HEK293 (cell line): Measurements from ENCODE around the gene SMIM44.

Experiments
- CTCF ChIA-PET: fragments of 350-600 bp; formaldehyde crosslinking; extraction: SDS; loops from one replicate; lab custom pipeline; 2021; ENCODE audit warnings: antibody characterized with exemption; lab: Yijun Ruan, JAX
- POLR2A ChIA-PET: fragments of 300-600 bp; formaldehyde crosslinking; extraction: SDS; loops from one replicate; lab custom pipeline; 2020; ENCODE audit warnings: antibody characterized with exemption, inconsistent platforms; lab: Yijun Ruan, JAX
- H3K27ac ChIP-seq: fragments of 200-500 bp; sonication (Bioruptor generic); 2 replicates; pipeline ENCODE4 v1.5.1; 2014; ENCODE audit warnings: low read depth, low read length, control low read depth, inconsistent platforms; ENCODE audit errors: extremely low read depth
- H3K36me3 ChIP-seq, 2 experiments: fragments of 200-500 bp in 1 of 2; sonication (Bioruptor generic) in 1 of 2; 1 replicate in 1 of 2; 2 replicates in 1 of 2; pipeline ENCODE4 v1.5.1; 2014 to 2017; ENCODE audit warnings: inconsistent platforms in 2 of 2, low read length in 2 of 2; ENCODE audit not compliant: control insufficient read depth in 2 of 2, insufficient read depth in 1 of 2
- H3K4me1 ChIP-seq: fragments of 200-500 bp; sonication (Bioruptor generic); 2 replicates; pipeline ENCODE4 v1.5.1; 2014; ENCODE audit warnings: mild to moderate bottlenecking, low read length, inconsistent platforms; ENCODE audit not compliant: control insufficient read depth, insufficient read depth
- H3K4me3 ChIP-seq: 2 replicates; pipeline ENCODE4 v1.5.1; 2011; ENCODE audit warnings: low read depth, mild to moderate bottlenecking, control low read depth, low read length, moderate library complexity
- H3K9me3 ChIP-seq: fragments of 200-500 bp; sonication (Bioruptor generic); 2 replicates; pipeline ENCODE4 v1.5.1; 2014; ENCODE audit warnings: low read depth, low read length, inconsistent platforms; ENCODE audit not compliant: control insufficient read depth, insufficient read depth
- GLIS1 ChIP-seq: fragments of 450-650 bp; formaldehyde crosslinking; IDR thresholded peaks from 2 replicates; pipeline ENCODE4 v1.5.1; 2016; ENCODE audit warnings: missing biosample characterization, missing genetic modification characterization
- GLIS2 ChIP-seq: fragments of 450-650 bp; formaldehyde crosslinking; IDR thresholded peaks from 2 replicates; pipeline ENCODE4 v1.5.1; 2016; ENCODE audit warnings: missing biosample characterization, missing genetic modification characterization
- KLF10 ChIP-seq: fragments of 450-650 bp; IDR thresholded peaks from 2 replicates; pipeline ENCODE4 v1.5.1; 2018; ENCODE audit warnings: missing biosample characterization, mild to moderate bottlenecking, missing genetic modification characterization
- KLF8 ChIP-seq: fragments of 450-650 bp; formaldehyde crosslinking; IDR thresholded peaks from 2 replicates; pipeline ENCODE4 v1.5.1; 2016; ENCODE audit warnings: missing biosample characterization, missing genetic modification characterization
- KLF9 ChIP-seq: fragments of 450-650 bp; formaldehyde crosslinking; IDR thresholded peaks from 2 replicates; pipeline ENCODE4 v1.5.1; 2016; ENCODE audit warnings: missing biosample characterization, missing genetic modification characterization, low read depth
- SCRT1 ChIP-seq: fragments of 450-650 bp; formaldehyde crosslinking; IDR thresholded peaks from 2 replicates; pipeline ENCODE4 v1.5.1; 2016; ENCODE audit warnings: missing biosample characterization, missing genetic modification characterization, borderline replicate concordance
- SCRT2 ChIP-seq: fragments of 450-650 bp; formaldehyde crosslinking; IDR thresholded peaks from 2 replicates; pipeline ENCODE4 v1.5.1; 2016; ENCODE audit warnings: missing biosample characterization, missing genetic modification characterization
- SP2 ChIP-seq: fragments of 450-650 bp; formaldehyde crosslinking; IDR thresholded peaks from 2 replicates; pipeline ENCODE4 v1.5.1; 2016; ENCODE audit warnings: missing biosample characterization, missing genetic modification characterization
- SP3 ChIP-seq: fragments of 450-650 bp; formaldehyde crosslinking; IDR thresholded peaks from 2 replicates; pipeline ENCODE4 v1.5.1; 2016; ENCODE audit warnings: missing biosample characterization, missing genetic modification characterization
- YY1 ChIP-seq: fragments of 450-650 bp; formaldehyde crosslinking; IDR thresholded peaks from 2 replicates; pipeline ENCODE4 v1.5.1; 2018; ENCODE audit warnings: missing biosample characterization, missing genetic modification characterization
- YY2 ChIP-seq: fragments of 450-650 bp; formaldehyde crosslinking; IDR thresholded peaks from 2 replicates; pipeline ENCODE4 v1.5.1; 2016; ENCODE audit warnings: missing biosample characterization, missing genetic modification characterization
- ZBTB21 ChIP-seq: fragments of 450-650 bp; formaldehyde crosslinking; IDR thresholded peaks from 2 replicates; pipeline ENCODE4 v1.5.1; 2017; ENCODE audit warnings: missing biosample characterization, missing genetic modification characterization
- ZBTB7A ChIP-seq: fragments of 450-650 bp; formaldehyde crosslinking; IDR thresholded peaks from 2 replicates; pipeline ENCODE4 v1.5.1; 2016; ENCODE audit warnings: low read depth, missing biosample characterization, missing genetic modification characterization
- ZFHX2 ChIP-seq: fragments of 450-650 bp; formaldehyde crosslinking; conservative IDR thresholded peaks from 2 replicates; pipeline ENCODE4 v1.5.1; 2016; ENCODE audit warnings: missing biosample characterization, missing genetic modification characterization
- ZIC2 ChIP-seq: fragments of 450-650 bp; formaldehyde crosslinking; IDR thresholded peaks from 2 replicates; pipeline ENCODE4 v1.5.1; 2016; ENCODE audit warnings: missing biosample characterization, missing genetic modification characterization
- ZNF112 ChIP-seq: fragments of 450-650 bp; formaldehyde crosslinking; IDR thresholded peaks from 2 replicates; pipeline ENCODE4 v1.5.0; 2017; ENCODE audit warnings: missing biosample characterization, missing genetic modification characterization
- ZNF138 ChIP-seq: fragments of 450-650 bp; formaldehyde crosslinking; IDR thresholded peaks from 2 replicates; pipeline ENCODE4 v1.5.1; 2016; ENCODE audit warnings: missing biosample characterization, missing genetic modification characterization, borderline replicate concordance
- ZNF155 ChIP-seq: fragments of 450-650 bp; formaldehyde crosslinking; IDR thresholded peaks from 2 replicates; pipeline ENCODE4 v1.5.1; 2016; ENCODE audit warnings: missing biosample characterization, missing genetic modification characterization
- ZNF223 ChIP-seq: fragments of 450-650 bp; formaldehyde crosslinking; IDR thresholded peaks from 2 replicates; pipeline ENCODE4 v1.5.1; 2016; ENCODE audit warnings: missing biosample characterization, missing genetic modification characterization
- ZNF335 ChIP-seq: fragments of 450-650 bp; formaldehyde crosslinking; conservative IDR thresholded peaks from 2 replicates; pipeline ENCODE4 v1.5.1; 2016; ENCODE audit warnings: missing biosample characterization, missing genetic modification characterization
- ZNF341 ChIP-seq: fragments of 450-650 bp; formaldehyde crosslinking; IDR thresholded peaks from 2 replicates; pipeline ENCODE4; 2016; ENCODE audit warnings: low read depth, missing biosample characterization, missing genetic modification characterization
- ZNF416 ChIP-seq: fragments of 450-650 bp; formaldehyde crosslinking; IDR thresholded peaks from 2 replicates; pipeline ENCODE4 v1.5.1; 2016; ENCODE audit warnings: missing biosample characterization, missing genetic modification characterization
- ZNF529 ChIP-seq: fragments of 450-650 bp; formaldehyde crosslinking; IDR thresholded peaks from 2 replicates; pipeline ENCODE4 v1.5.1; 2017; ENCODE audit warnings: missing genetic modification characterization, missing biosample characterization; ENCODE audit not compliant: insufficient replicate concordance
- ZNF549 ChIP-seq: fragments of 450-650 bp; IDR thresholded peaks from 2 replicates; pipeline ENCODE4 v1.5.1; 2018; ENCODE audit warnings: missing biosample characterization, missing genetic modification characterization, mild to moderate bottlenecking, inconsistent platforms, moderate library complexity
- ZNF623 ChIP-seq: fragments of 450-650 bp; formaldehyde crosslinking; IDR thresholded peaks from 2 replicates; pipeline ENCODE4 v1.5.1; 2016; ENCODE audit warnings: missing biosample characterization, missing genetic modification characterization
- ZNF626 ChIP-seq: fragments of 450-650 bp; sonication (Bioruptor Pico); formaldehyde crosslinking; IDR thresholded peaks from 2 replicates; pipeline ENCODE4 v1.5.1; 2018; ENCODE audit warnings: missing biosample characterization, missing genetic modification characterization, inconsistent platforms
- ZNF654 ChIP-seq: fragments of 450-650 bp; formaldehyde crosslinking; IDR thresholded peaks from 2 replicates; pipeline ENCODE4 v1.5.1; 2016; ENCODE audit warnings: low read depth, missing biosample characterization, missing genetic modification characterization
- ZNF677 ChIP-seq: fragments of 450-650 bp; IDR thresholded peaks from 2 replicates; pipeline ENCODE4 v1.5.0; 2018; ENCODE audit warnings: missing biosample characterization, mild to moderate bottlenecking, missing genetic modification characterization, moderate library complexity
- TF ChIP-seq, protein P1 (sequence below): fragments of 450-650 bp; formaldehyde crosslinking; IDR thresholded peaks from 2 replicates; pipeline ENCODE4 v1.5.1; 2016; ENCODE audit warnings: missing biosample characterization, missing genetic modification characterization
- TF ChIP-seq, protein P2 (sequence below): fragments of 450-650 bp; formaldehyde crosslinking; IDR thresholded peaks from 2 replicates; pipeline ENCODE4 v1.5.1; 2016; ENCODE audit warnings: missing biosample characterization, missing genetic modification characterization
- TF ChIP-seq, protein P3 (sequence below): fragments of 450-650 bp; formaldehyde crosslinking; IDR thresholded peaks from 2 replicates; pipeline ENCODE4 v1.5.1; 2017; ENCODE audit warnings: missing biosample characterization, missing genetic modification characterization
- TF ChIP-seq, protein P4 (sequence below): fragments of 450-650 bp; formaldehyde crosslinking; IDR thresholded peaks from 2 replicates; pipeline ENCODE4 v1.5.1; 2016; ENCODE audit warnings: missing biosample characterization, missing genetic modification characterization

SMIM44 gene

DNA sequence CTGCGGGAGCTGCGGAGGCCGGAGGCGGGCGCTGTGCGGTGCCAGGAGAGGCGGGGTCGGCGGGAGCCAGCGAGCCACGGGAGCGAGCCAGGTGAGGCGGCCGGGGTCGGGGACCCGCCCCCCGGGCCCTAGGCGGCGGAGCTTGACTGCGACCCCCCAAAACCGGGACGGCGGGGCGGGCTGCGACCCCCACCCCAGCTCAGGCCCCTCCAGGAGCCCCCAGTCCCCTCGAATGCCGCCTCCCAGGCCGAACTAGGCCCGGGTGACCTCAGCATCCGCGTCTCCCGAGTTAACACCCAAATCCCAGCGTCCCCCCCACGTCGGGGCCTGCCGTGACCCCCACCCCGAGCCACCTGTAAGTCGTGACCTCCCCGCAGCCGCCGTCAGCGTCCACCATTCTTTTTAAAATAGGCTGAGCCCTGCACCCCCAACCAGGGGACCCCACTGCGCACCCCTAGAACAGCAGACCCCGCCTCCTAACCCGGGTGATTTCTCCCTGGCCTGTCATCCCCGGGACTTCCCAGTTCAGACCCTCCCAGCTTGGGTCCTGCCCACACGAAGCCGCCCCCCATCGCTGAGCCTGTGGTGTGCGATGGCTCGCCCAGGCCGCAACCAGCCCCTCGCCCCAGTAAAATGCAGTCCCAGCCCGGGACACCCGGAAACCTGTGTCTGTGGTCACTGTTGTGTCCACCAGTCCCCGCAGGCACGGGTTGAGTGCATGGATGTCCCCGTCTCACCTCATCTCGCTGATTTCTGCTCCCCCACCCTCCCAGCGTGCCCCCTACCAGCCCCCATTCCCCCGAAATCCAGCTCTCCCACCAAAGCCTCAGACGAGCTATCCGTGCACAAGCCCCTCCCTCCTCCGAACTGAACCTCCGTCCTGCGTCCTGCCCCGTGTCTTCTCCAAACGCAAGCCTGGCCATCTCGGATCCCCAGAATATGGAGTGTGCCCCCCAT is 23.4 kb upstream of the SMIM44 start:
- H3K4me1 ChIP-seq: peaks cover 2% of the 10 kb centered on the region; the same call in 1 of the 2 replicates
- ChIA-PET POLR2A (interaction anchor here (0.6 to 1.0 kb wide), 3 partner anchors 15 to 265 kb away, joined by 3 to 7 read pairs (median 5); partner anchors contain the start of gene RAX2), CTCF (interaction anchor here (0.8 kb wide), 1 partner anchor 34 kb away, joined by 3 read pairs; no protein-coding TSS in a partner anchor)
- peaks cover 14 to 34% of the 10 kb centered on the region in 2 experiments; a peak in 2 of 3 replicates for H3K36me3 ChIP-seq
- no peaks in the 10 kb centered on the region for H3K9me3 ChIP-seq
- peak overlapping the region; percentile 88 for H3K4me3 ChIP-seq
- H3K27ac ChIP-seq: peak overlapping the region; percentile 93
- TF ChIP-seq ZNF654 (tag by site-specific recombination): no peak
- no peak for TF ChIP-seq ZNF549 (tag by site-specific recombination)
- TF ChIP-seq, protein P1, sequence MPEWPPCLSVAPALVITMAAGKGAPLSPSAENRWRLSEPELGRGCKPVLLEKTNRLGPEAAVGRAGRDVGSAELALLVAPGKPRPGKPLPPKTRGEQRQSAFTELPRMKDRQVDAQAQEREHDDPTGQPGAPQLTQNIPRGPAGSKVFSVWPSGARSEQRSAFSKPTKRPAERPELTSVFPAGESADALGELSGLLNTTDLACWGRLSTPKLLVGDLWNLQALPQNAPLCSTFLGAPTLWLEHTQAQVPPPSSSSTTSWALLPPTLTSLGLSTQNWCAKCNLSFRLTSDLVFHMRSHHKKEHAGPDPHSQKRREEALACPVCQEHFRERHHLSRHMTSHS: no peak
- no peak for TF ChIP-seq YY2
- no peak for TF ChIP-seq ZNF155 (tag by site-specific recombination)
- no peak for TF ChIP-seq KLF10 (tag by site-specific recombination)
- TF ChIP-seq ZNF223: no peak
- peak; percentile 94 for TF ChIP-seq GLIS2 (tag by site-specific recombination)
- TF ChIP-seq YY1 (tag by site-specific recombination): no peak
- TF ChIP-seq ZNF335 (tag by site-specific recombination): peak; percentile 33; the same call in 1 of the 2 replicates
- TF ChIP-seq ZNF138 (tag by site-specific recombination): no peak
- TF ChIP-seq SP3 (tag by site-specific recombination): peak; percentile 48
- TF ChIP-seq, protein P2, sequence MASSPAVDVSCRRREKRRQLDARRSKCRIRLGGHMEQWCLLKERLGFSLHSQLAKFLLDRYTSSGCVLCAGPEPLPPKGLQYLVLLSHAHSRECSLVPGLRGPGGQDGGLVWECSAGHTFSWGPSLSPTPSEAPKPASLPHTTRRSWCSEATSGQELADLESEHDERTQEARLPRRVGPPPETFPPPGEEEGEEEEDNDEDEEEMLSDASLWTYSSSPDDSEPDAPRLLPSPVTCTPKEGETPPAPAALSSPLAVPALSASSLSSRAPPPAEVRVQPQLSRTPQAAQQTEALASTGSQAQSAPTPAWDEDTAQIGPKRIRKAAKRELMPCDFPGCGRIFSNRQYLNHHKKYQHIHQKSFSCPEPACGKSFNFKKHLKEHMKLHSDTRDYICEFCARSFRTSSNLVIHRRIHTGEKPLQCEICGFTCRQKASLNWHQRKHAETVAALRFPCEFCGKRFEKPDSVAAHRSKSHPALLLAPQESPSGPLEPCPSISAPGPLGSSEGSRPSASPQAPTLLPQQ: no peak
- TF ChIP-seq GLIS1: peak; percentile 73
- TF ChIP-seq ZNF677 (tag by site-specific recombination): peak; percentile 53; the same call in 1 of the 2 replicates
- TF ChIP-seq ZNF626 (tag by site-specific recombination): no peak
- TF ChIP-seq ZNF341 (tag by site-specific recombination): peak; percentile 23; the same call in 1 of the 2 replicates
- peak; percentile 43; the same call in 1 of the 2 replicates for TF ChIP-seq SCRT1 (tag by site-specific recombination)
- TF ChIP-seq KLF8 (tag by site-specific recombination): peak; percentile 63; the same call in 1 of the 2 replicates
- TF ChIP-seq, protein P3, sequence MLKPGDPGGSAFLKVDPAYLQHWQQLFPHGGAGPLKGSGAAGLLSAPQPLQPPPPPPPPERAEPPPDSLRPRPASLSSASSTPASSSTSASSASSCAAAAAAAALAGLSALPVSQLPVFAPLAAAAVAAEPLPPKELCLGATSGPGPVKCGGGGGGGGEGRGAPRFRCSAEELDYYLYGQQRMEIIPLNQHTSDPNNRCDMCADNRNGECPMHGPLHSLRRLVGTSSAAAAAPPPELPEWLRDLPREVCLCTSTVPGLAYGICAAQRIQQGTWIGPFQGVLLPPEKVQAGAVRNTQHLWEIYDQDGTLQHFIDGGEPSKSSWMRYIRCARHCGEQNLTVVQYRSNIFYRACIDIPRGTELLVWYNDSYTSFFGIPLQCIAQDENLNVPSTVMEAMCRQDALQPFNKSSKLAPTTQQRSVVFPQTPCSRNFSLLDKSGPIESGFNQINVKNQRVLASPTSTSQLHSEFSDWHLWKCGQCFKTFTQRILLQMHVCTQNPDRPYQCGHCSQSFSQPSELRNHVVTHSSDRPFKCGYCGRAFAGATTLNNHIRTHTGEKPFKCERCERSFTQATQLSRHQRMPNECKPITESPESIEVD: no peak
- TF ChIP-seq ZNF529: no peak
- TF ChIP-seq ZFHX2 (tag by site-specific recombination): peak; percentile 45
- no peak for TF ChIP-seq ZBTB21
- TF ChIP-seq ZNF416 (tag by site-specific recombination): no peak
- no peak for TF ChIP-seq ZNF112 (tag by site-specific recombination)
- TF ChIP-seq SP2 (tag by site-specific recombination): peak; percentile 66
- peak; percentile 90 for TF ChIP-seq ZIC2 (tag by site-specific recombination)
- peak; percentile 16; the same call in 1 of the 2 replicates for TF ChIP-seq KLF9 (tag by site-specific recombination)
- TF ChIP-seq, protein P4, sequence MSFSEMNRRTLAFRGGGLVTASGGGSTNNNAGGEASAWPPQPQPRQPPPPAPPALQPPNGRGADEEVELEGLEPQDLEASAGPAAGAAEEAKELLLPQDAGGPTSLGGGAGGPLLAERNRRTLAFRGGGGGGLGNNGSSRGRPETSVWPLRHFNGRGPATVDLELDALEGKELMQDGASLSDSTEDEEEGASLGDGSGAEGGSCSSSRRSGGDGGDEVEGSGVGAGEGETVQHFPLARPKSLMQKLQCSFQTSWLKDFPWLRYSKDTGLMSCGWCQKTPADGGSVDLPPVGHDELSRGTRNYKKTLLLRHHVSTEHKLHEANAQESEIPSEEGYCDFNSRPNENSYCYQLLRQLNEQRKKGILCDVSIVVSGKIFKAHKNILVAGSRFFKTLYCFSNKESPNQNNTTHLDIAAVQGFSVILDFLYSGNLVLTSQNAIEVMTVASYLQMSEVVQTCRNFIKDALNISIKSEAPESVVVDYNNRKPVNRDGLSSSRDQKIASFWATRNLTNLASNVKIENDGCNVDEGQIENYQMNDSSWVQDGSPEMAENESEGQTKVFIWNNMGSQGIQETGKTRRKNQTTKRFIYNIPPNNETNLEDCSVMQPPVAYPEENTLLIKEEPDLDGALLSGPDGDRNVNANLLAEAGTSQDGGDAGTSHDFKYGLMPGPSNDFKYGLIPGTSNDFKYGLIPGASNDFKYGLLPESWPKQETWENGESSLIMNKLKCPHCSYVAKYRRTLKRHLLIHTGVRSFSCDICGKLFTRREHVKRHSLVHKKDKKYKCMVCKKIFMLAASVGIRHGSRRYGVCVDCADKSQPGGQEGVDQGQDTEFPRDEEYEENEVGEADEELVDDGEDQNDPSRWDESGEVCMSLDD (tag by site-specific recombination): peak; percentile 98
- TF ChIP-seq SCRT2 (tag by site-specific recombination): peak; percentile 72
- peak; percentile 62; the same call in 1 of the 2 replicates for TF ChIP-seq ZBTB7A
- TF ChIP-seq ZNF623 (tag by site-specific recombination): no peak
